H9 (cell line): ENCODE data around the gene NAV1. TPM values are rescaled to one million over a fixed set of nuclear protein-coding genes. Genes with fewer than 3 reads are reported as not detected.

Source experiments
- DNase-seq: peaks from one replicate; pipeline ENCODE4 v3.0.0-alpha.2; 2017
- H2AFZ ChIP-seq: one replicate; pipeline ENCODE4 v1.6.1; 2013; ENCODE audit warnings: mild to moderate bottlenecking, low read length, control low read depth, moderate library complexity
- H2AK5ac ChIP-seq: 2 replicates; pipeline ENCODE4 v1.6.1; 2013; ENCODE audit warnings: low read length, control low read depth, mixed read lengths; ENCODE audit not compliant: insufficient read length
- H2BK120ac ChIP-seq: one replicate; pipeline ENCODE4 v1.6.1; 2013; ENCODE audit warnings: low read depth, mild to moderate bottlenecking, low read length, control low read depth, inconsistent platforms; ENCODE audit not compliant: poor library complexity, severe bottlenecking
- H2BK12ac ChIP-seq: 2 replicates; pipeline ENCODE4 v1.6.1; 2013; ENCODE audit warnings: low read length, control low read depth, mixed read lengths, low read depth; ENCODE audit not compliant: insufficient read length
- H2BK15ac ChIP-seq: 2 replicates; pipeline ENCODE4 v1.6.1; 2013; ENCODE audit warnings: low read depth, low read length, control low read depth
- H2BK20ac ChIP-seq: one replicate; pipeline ENCODE4 v1.6.1; 2013; ENCODE audit warnings: low read depth, mild to moderate bottlenecking, low read length, control low read depth, inconsistent platforms; ENCODE audit not compliant: poor library complexity, severe bottlenecking
- H2BK5ac ChIP-seq: 2 replicates; pipeline ENCODE4 v1.6.1; 2013; ENCODE audit warnings: low read length, control low read depth, mixed read lengths; ENCODE audit not compliant: insufficient read length
- H3K14ac ChIP-seq: 2 replicates; pipeline ENCODE4 v1.6.1; 2013; ENCODE audit warnings: low read length, control low read depth; ENCODE audit not compliant: insufficient read depth
- H3K18ac ChIP-seq: 2 replicates; pipeline ENCODE4 v1.6.1; 2013; ENCODE audit warnings: low read depth, mild to moderate bottlenecking, mixed read lengths, low read length, control low read depth; ENCODE audit not compliant: insufficient read length
- H3K23ac ChIP-seq: 2 replicates; pipeline ENCODE4 v1.6.1; 2013; ENCODE audit warnings: low read length, control low read depth, mixed read lengths, low read depth; ENCODE audit not compliant: insufficient read length
- H3K23me2 ChIP-seq: 2 replicates; pipeline ENCODE4 v1.6.1; 2013; ENCODE audit warnings: low read depth, mild to moderate bottlenecking, mixed read lengths, low read length, control low read depth; ENCODE audit not compliant: insufficient read length, poor library complexity, severe bottlenecking
- H3K27ac ChIP-seq: 2 replicates; pipeline ENCODE4 v1.5.1; 2013; ENCODE audit warnings: low read length, control low read depth, mixed read lengths, low read depth; ENCODE audit not compliant: insufficient read length
- H3K27me3 ChIP-seq: 2 replicates; pipeline ENCODE4 v1.6.1; 2013; ENCODE audit warnings: low read length, control low read depth, inconsistent platforms; ENCODE audit not compliant: insufficient read depth
- H3K4ac ChIP-seq: 2 replicates; pipeline ENCODE4 v1.6.1; 2013; ENCODE audit warnings: low read depth, mild to moderate bottlenecking, control low read depth, inconsistent platforms, low read length, moderate library complexity
- H3K4me1 ChIP-seq: 2 replicates; pipeline ENCODE4 v1.6.1; 2013; ENCODE audit warnings: low read length, control low read depth, inconsistent platforms; ENCODE audit not compliant: insufficient read depth
- H3K4me2 ChIP-seq: 2 replicates; pipeline ENCODE4 v1.6.1; 2013; ENCODE audit warnings: low read length, control low read depth, mixed read lengths; ENCODE audit not compliant: insufficient read length, insufficient read depth
- H3K56ac ChIP-seq: 2 replicates; pipeline ENCODE4 v1.6.1; 2013; ENCODE audit warnings: low read depth, mild to moderate bottlenecking, mixed read lengths, low read length, control low read depth; ENCODE audit not compliant: insufficient read length
- H3K79me1 ChIP-seq: 2 replicates; pipeline ENCODE4 v1.6.1; 2013; ENCODE audit warnings: low read depth, mild to moderate bottlenecking, moderate library complexity, low read length, control low read depth, inconsistent platforms; ENCODE audit not compliant: insufficient read depth, poor library complexity, severe bottlenecking
- H3K79me2 ChIP-seq: 2 replicates; pipeline ENCODE4 v1.6.1; 2013; ENCODE audit warnings: low read length, control low read depth, inconsistent platforms; ENCODE audit not compliant: insufficient read depth
- H3K9ac ChIP-seq: 2 replicates; pipeline ENCODE4 v1.6.1; 2013; ENCODE audit warnings: low read length, control low read depth, mixed read lengths; ENCODE audit not compliant: insufficient read length; ENCODE audit errors: extremely low read depth
- H3K9me3 ChIP-seq: one replicate; pipeline ENCODE4 v1.6.1; 2013; ENCODE audit warnings: low read depth, low read length, inconsistent platforms; ENCODE audit not compliant: control insufficient read depth
- H3T11ph ChIP-seq: one replicate; pipeline ENCODE4 v1.6.1; 2013; ENCODE audit warnings: mild to moderate bottlenecking, low read length, control low read depth, inconsistent platforms
- H4K20me1 ChIP-seq: one replicate; pipeline ENCODE4 v1.6.1; 2013; ENCODE audit not compliant: control insufficient read depth, insufficient read length, insufficient read depth
- H4K5ac ChIP-seq: 2 replicates; pipeline ENCODE4 v1.6.1; 2013; ENCODE audit warnings: low read depth, mild to moderate bottlenecking, mixed read lengths, low read length, control low read depth; ENCODE audit not compliant: insufficient read length
- H4K8ac ChIP-seq: replicated peaks from 2 replicates; pipeline ENCODE4 v1.6.1; 2013; ENCODE audit warnings: low read length, control low read depth, mixed read lengths, low read depth; ENCODE audit not compliant: insufficient read length
- H4K91ac ChIP-seq: 2 replicates; pipeline ENCODE4 v1.6.1; 2013; ENCODE audit warnings: low read depth, mild to moderate bottlenecking, moderate library complexity, mixed read lengths, low read length, control low read depth; ENCODE audit not compliant: insufficient read length
- H3K27ac Mint-ChIP-seq, 3 experiments: 2 replicates in 2 of 3; 3 replicates in 1 of 3; pipeline ENCODE4 v1.8.0; 2020 to 2021; ENCODE audit warnings: mixed read lengths in 3 of 3, mild to moderate bottlenecking in 1 of 3, moderate library complexity in 1 of 3
- H3K27me3 Mint-ChIP-seq: 2 replicates; pipeline ENCODE4 v1.8.0; 2021; ENCODE audit warnings: low read depth, mild to moderate bottlenecking, moderate library complexity, mixed read lengths
- H3K36me3 Mint-ChIP-seq, 3 experiments: 2 replicates in 2 of 3; 3 replicates in 1 of 3; pipeline ENCODE4 v1.8.0; 2020 to 2021; ENCODE audit warnings: low read depth in 3 of 3, mixed read lengths in 3 of 3; ENCODE audit not compliant: insufficient read depth in 1 of 3
- H3K4me1 Mint-ChIP-seq, 2 experiments: 2 replicates each; pipeline ENCODE4 v1.8.0; 2020; ENCODE audit warnings: mixed read lengths in 2 of 2
- H3K4me3 Mint-ChIP-seq, 2 experiments: 2 replicates in 1 of 2; 3 replicates in 1 of 2; pipeline ENCODE4 v1.8.0; 2020 to 2021; ENCODE audit warnings: mild to moderate bottlenecking in 2 of 2, mixed read lengths in 2 of 2, moderate library complexity in 1 of 2
- H3K9me3 Mint-ChIP-seq, 2 experiments: 2 replicates in 1 of 2; 3 replicates in 1 of 2; pipeline ENCODE4 v1.8.0; 2020; ENCODE audit warnings: mild to moderate bottlenecking in 2 of 2, mixed read lengths in 2 of 2, moderate library complexity in 1 of 2
- WGBS: extraction: QIAGEN DNeasy Blood & Tissue Kit; methylation state at CpG from one replicate; pipeline ENCODE4 v1.1.7; 2013; ENCODE audit warnings: missing lambda C conversion rate, low lambda C conversion rate, mixed read lengths; ENCODE audit not compliant: insufficient read length; ENCODE audit errors: extremely low coverage; 5-methylcytosine and 5-hydroxymethylcytosine counted together
- total RNA-seq: library from RNA; stranded (reverse); gene quantifications from 2 replicates; pipeline ENCODE4 v1.2.1, GENCODE V29; 2021
- TF ChIP-seq, protein P1 (sequence below): fragments of 200-600 bp; sonication (generic); conservative IDR thresholded peaks from 3 replicates; pipeline ENCODE4 v1.8.0; 2021; ENCODE audit warnings: antibody characterized with exemption, mild to moderate bottlenecking

NAV1 gene
- total RNA-seq, 1 experiment from 2014 or later = 20.5 TPM

DNA sequence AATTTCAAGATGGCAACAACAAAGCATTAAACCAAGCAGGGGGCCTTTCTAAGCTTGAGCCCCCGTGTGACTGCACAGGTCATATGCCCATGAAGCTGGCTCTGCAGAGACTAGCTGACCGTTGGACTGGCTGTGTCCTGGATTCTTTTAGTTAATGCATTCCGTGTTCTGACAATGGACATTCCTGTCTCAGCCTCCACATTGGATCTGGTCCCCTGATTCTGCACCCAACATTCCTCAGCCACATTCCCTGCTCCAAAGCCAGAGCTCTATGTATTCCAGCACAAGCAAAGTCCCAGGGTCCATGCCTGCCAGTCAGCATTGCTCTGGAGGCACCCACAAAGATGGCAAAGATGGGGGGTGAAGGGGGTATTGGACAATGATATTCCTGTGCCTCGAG, 5.1 kb upstream of the NAV1 start:
- Histone ChIP-seq H3K27me3 (no peaks in the 10 kb centered on the region), H4K5ac (no peak overlapping the region), H2BK15ac (no peak overlapping the region), H3K23me2 (peaks cover 6% of the 10 kb centered on the region), H3K79me1 (no peaks in the 10 kb centered on the region), H3K56ac (no peak overlapping the region), H3K27ac (no peak overlapping the region), H3K23ac (no peak overlapping the region), H3K9me3 (no peaks in the 10 kb centered on the region), H2BK20ac (no peak overlapping the region), H2BK5ac (no peak overlapping the region), H3K4me1 (peaks cover 5% of the 10 kb centered on the region), H3K9ac (no peak overlapping the region), H2BK12ac (no peak overlapping the region), H2AFZ (no peak overlapping the region), H4K8ac (no peak overlapping the region), H2BK120ac (no peak overlapping the region), H3K4me2 (no peak overlapping the region), H4K91ac (no peak overlapping the region), H3K18ac (no peak overlapping the region), H4K20me1 (no peaks in the 10 kb centered on the region), H3K14ac (no peak overlapping the region), H3K4ac (no peak overlapping the region), H3T11ph (no peak overlapping the region), H2AK5ac (no peak overlapping the region), H3K79me2 (no peaks in the 10 kb centered on the region)
- Mint-ChIP-seq H3K27me3 (peaks cover 43% of the 10 kb centered on the region), H3K4me3 (no peak overlapping the region), H3K9me3 (no peaks in the 10 kb centered on the region; a peak in 1 of 5 replicates), H3K4me1 (peaks cover 17 to 31% of the 10 kb centered on the region in 2 experiments), H3K27ac (no peak overlapping the region), H3K36me3 (no peaks in the 10 kb centered on the region)
- no CpG with 5 or more reads among the region's 4 CpGs for WGBS
- TF ChIP-seq, protein P1, sequence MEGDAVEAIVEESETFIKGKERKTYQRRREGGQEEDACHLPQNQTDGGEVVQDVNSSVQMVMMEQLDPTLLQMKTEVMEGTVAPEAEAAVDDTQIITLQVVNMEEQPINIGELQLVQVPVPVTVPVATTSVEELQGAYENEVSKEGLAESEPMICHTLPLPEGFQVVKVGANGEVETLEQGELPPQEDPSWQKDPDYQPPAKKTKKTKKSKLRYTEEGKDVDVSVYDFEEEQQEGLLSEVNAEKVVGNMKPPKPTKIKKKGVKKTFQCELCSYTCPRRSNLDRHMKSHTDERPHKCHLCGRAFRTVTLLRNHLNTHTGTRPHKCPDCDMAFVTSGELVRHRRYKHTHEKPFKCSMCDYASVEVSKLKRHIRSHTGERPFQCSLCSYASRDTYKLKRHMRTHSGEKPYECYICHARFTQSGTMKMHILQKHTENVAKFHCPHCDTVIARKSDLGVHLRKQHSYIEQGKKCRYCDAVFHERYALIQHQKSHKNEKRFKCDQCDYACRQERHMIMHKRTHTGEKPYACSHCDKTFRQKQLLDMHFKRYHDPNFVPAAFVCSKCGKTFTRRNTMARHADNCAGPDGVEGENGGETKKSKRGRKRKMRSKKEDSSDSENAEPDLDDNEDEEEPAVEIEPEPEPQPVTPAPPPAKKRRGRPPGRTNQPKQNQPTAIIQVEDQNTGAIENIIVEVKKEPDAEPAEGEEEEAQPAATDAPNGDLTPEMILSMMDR = no peak
- DNase-seq = no peak
